Liver (tissue), 3 donors: ENCODE measurements around the gene SAMD14.

Source experiments
- CTCF ChIP-seq: fragments of 150-350 bp; IDR thresholded peaks from 2 replicates; pipeline ENCODE4 v1.5.1; 2017; ENCODE audit warnings: improper control_type of control experiment, low read depth, low read length; ENCODE audit not compliant: missing input control
- EGR1 ChIP-seq, 2 donors: IDR thresholded peaks; 2 replicates each; pipeline ENCODE4 v1.6.1; 2016 to 2018; ENCODE audit warnings: antibody characterized with exemption in 2 of 2, low read depth in 2 of 2
- HNF4A ChIP-seq, 2 donors: conservative IDR thresholded peaks; 2 replicates each; pipeline ENCODE4 v1.6.1; 2016; ENCODE audit warnings: antibody characterized with exemption in 2 of 2, mild to moderate bottlenecking in 2 of 2
- RAD21 ChIP-seq, 2 donors: IDR thresholded peaks; 2 replicates each; pipeline ENCODE4 v1.6.1; 2016; ENCODE audit warnings: antibody characterized with exemption in 2 of 2, mild to moderate bottlenecking in 2 of 2
- SP1 ChIP-seq: IDR thresholded peaks from 2 replicates; pipeline ENCODE4 v1.6.1; 2018; ENCODE audit warnings: antibody characterized with exemption, mild to moderate bottlenecking
- YY1 ChIP-seq: IDR thresholded peaks from 2 replicates; pipeline ENCODE4 v1.6.1; 2016; ENCODE audit warnings: antibody characterized with exemption, mild to moderate bottlenecking
- donor health status: healthy.
- donor health status: healthy.

DNA sequence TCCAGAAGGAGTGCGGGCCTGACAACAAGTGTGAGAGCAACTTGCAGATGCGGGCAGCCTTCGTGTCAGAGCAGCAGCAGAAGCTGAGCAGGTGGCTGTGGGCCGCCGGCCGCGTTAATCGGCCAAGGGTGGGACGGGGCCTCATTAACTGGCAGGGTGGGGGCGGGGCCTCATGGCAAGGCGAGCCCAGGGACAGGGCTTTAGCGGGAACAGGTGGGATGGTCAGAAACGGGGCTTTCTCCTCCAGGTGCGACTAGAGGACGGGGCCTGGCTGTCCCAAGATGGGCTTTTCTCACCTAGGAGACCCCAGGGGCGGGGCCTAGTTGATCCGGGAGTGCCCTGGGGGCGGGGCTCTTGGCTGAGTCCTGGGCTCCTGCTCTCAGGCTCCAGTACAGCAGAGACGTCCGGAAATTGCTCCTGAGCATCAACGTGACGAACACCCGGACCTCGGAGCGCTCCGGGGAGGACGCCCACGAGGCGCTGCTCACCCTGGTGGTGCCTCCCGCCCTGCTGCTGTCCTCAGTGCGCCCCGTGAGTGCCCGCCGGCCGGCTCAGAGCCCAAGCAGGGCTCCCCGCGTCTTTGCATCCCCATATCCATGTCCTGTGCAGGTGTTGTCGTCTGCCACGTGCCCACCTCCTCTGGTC is 53.2 kb downstream of the SAMD14 start:
- no peak for TF ChIP-seq CTCF
- TF ChIP-seq RAD21 (IDR thresholded peaks at IDR 0.05), result no peak
- TF ChIP-seq HNF4A (conservative IDR thresholded peaks at IDR 0.05), result no peak
- no peak for TF ChIP-seq YY1
- no peak for TF ChIP-seq SP1
- no peak for TF ChIP-seq EGR1 (IDR thresholded peaks at IDR 0.05; ENCODE audit: low read depth in 2 of 2)
